Stimulated activated CD8-positive, alpha-beta memory T cell treated with anti-CD3 and anti-CD28 coated beads, Interleukin-4, amount 100 ng/mL, for 48 hours (primary cell): ENCODE results near the gene EPS8L2.

Source experiments
- DNase-seq: peaks from one replicate; pipeline ENCODE4 v3.0.0-alpha.2; 2020

Gene EPS8L2

DNA sequence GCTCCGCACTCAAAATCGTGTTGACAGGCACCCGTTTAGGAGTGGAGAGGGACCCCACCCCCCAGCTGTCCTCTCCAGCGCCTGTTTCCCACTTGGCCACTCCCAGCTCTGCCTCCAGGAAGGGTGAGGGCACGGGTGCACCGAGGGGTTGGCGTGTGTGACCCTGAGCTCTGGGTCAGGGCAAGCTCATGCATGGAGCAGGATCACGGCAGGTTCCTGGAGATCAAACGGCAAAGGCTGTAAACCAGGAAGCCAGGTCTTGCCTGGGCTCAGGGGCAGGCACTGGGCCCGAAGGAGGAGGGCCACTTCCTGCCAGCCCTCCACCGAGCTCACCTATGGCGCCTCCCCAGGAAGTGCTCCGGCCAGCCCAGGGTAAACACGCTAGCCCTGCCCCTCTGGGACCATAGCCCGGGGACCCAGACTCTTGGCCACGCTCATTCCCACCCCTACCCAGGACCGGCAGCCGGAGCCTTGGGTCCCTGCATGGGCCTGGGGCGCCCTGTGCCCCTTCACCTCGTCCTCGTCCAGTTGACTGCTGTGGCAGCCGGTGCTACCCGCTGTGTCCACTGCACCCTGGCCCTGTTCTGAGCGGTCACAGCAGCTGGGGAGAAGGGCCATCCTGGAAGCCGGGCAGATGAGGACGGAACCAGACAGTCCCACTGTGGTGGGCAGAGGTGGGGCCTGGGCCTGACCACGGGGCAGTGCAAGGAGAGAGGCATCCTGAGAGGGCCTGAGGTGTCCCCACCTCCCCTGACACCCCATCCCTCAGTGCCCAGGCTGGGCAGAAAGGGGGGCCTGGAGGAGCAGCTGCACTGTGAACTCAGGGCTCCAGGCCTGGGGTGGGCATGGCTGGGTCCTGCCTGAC is 1.0 kb upstream of the EPS8L2 start:
- DNase-seq: no peak

DNA sequence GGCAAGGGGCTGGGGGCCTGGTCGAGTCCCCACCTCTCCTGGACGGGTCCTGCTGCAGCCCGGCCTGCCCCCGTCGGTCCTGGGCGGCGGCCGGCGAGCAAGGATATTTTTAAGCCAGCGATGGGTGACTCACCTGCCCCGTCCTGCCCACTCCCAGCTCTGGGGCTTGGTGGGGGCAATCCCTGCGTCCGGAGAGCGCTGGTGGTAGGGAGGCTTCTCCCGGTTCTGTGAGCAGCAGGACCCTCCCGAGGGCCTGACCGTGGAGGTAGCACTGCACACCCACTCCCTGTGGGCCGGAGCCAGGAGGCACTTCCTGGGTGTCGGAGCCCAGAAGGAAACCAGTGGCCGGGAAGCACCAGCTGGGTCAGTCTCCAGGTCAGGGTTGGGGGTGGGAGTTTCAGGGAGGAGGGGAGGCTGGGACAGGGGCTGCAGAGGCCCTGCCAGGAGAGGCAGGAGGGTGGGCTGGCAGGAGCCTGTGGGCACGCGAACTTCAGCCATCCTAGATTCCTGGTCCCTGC is 467 bp downstream of the EPS8L2 start:
- no peak for DNase-seq

DNA sequence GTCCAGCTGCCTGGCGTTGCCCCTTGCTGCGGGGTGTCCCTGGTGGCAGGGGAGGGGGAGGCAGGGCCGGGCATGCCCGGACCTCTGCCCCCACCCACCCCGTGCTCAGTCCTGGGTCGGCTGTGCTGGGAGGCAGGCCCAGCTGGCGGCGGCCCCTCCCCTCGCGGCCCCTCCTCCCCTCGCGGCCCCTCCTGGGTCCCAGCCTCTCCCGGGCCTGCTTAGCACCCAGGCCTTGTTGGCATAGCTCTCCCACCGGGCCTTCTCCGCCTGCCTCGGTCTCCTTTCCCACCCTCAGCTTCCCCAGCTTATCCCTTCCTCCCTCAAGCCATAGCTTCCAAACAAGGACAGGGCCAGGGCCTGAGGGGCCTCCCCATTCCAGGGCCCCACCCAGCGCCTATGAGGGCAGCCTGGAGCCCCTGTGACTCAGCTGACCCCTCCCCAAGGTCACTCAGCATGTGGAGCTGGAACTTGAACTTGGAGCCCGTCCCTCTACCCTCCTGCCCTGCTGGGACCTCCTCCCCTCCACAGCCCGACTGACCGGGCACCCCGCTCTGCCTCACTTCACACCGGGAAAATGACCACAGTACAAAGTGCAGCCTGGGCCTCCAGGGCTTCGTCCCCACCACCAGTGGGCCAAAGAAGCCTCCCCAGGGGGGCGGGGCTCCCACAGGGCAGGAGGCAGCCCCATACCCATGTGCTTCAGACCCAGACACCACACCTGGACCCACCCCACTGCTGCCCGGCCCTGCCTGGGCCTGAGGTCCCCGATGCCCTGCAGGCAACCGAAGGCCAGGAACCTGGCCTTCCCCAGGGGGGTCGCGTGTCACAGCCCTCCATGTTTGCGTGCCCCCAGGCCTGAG is 1.2 kb downstream of the EPS8L2 start:
- no peak for DNase-seq

DNA sequence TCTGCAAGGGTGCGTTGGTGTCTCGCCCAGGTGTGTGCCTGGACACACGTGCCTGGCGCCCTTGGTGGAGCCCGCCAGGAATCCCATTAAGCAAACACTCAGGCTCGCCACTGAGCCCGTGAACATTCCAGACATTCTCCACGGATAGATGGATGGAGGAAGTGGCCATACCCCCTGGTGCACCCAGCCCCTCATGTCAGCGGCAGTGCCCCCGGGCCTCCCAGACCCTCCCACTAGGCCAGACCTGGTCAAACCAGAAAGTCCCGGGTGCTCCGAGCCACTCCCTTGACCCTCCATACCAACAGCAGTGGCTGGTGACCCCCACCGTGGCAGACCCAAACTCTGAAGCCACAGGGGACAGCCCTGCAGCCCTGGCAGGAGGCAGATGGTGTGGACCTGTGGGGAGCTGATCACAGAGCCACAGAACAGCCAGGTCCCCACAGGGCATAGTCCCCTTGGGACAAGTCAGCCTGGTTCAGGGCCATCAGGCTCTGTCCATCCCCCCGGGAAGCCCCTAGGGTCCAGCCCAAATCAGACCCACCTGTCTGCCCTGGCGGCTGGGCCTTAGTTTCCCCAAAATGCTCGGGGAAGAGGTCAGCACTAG is 1.9 kb downstream of the EPS8L2 start:
- no peak for DNase-seq

DNA sequence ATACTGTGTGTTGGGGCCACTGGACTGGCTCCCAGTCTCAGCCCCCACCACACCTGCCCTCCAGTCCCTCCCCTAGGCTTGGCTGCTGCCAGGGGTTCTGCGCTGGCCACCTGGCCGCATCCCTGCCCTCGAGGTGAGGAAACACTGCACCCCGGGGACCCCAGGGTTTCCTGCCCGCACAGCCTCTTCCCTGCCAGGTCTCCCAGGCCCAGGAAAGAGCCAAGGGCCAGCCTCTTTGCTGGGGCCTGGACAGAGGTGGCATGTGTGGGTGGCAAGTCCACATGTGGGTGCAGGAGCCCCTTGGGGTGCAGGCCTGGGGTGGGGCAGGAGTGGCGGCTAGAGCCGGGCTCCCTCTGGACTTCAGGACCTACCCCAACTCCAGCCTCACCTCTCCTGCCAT is 2.5 kb downstream of the EPS8L2 start:
- no peak for DNase-seq

DNA sequence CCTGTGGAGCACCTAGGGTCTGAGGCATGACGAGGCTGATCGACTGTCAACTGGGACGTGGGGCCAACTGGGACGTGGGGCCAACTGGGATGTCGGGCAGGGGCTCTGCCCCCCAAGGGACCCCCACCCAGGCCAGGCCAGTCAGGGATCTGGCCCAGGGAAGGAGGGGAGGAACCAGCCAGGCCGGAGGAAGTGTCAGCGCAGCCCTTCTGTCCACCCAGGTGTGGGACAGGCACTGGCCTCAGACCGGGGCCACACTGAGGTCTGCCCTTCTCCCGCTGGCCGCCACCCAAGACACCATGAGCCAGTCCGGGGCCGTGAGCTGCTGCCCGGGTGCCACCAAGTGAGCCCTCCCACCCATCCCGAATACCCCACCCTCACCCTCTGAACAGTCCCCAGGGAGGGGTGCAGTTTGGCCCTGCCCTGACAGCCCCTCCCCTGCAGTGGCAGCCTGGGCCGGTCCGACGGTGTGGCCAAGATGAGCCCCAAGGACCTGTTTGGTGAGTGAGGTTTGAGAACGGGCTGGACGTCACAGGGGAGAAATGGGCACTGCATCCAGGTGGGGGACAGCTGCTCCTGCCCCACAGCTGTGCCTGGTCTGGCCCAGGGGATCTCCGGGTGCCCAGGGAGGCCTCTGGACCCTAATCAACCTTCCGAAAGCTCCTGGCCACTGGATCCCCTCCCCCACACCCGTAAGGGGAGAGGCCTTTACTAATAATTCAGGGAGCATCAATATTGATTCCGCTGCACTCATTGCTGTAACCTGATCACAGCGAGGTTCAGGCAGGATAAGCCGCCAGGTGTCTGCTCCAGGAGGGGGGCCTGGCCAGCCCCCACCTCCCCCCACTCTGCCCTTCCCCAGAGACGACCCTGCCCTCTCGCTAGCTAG is 3.3 kb downstream of the EPS8L2 start:
- no peak for DNase-seq

DNA sequence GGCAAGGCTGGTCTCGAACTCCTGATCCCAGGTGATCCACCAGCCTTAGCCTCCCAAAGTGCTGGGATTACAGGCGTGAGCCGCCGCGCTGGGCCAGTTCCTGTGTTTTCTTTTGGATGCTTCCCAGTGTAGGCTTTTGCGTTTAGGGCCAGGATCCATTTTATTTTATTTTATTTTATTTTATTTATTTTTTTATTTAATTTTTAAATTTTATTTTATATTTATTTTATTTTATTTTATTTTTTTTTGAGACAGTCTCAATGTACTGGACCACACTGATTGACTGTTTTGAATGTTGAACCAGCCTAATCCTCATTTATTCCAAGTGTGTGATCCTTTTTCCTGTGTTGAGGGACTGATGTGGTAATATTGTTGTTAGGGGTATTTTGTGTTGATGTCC is 8.4 kb downstream of the EPS8L2 start:
- DNase-seq: no peak

DNA sequence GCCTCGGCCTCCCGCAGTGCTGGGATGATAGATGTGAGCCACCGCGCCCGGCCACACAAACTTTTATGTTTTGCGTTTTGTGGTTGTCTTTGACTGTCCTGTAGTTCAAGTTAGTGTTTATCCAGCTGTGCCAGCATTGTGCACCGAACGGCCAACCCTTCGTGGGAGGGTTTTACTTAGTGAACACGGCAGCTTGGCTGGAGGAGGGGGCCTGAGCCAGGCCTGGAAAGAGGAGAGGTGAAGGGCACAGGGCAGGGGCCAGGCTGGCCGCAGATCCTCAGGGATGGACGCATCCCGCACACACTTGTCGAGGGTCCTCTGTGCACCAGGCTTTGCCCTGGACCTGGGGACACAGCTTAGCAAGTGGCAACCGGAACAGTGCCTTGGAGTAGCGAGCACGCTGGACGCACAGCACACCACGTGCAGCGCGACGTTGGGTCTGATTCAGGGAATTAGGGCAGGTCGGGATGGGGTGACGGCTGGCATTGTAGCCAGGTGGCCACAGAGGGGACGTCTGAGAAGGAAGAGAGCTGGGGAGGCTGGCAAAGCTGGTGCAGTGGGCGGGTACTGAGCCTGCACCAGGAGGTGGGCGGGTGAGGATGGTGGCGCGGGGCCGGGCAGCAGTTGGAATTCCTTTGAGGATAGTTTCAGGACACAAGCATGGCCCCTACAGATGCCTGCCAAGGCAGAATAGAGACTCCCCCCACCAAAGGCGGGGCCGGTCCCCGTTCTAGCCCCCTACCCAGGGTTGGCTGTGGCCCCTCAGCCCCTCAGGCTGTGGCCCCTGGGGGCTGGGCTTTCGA is 13.4 kb downstream of the EPS8L2 start:
- no peak for DNase-seq

DNA sequence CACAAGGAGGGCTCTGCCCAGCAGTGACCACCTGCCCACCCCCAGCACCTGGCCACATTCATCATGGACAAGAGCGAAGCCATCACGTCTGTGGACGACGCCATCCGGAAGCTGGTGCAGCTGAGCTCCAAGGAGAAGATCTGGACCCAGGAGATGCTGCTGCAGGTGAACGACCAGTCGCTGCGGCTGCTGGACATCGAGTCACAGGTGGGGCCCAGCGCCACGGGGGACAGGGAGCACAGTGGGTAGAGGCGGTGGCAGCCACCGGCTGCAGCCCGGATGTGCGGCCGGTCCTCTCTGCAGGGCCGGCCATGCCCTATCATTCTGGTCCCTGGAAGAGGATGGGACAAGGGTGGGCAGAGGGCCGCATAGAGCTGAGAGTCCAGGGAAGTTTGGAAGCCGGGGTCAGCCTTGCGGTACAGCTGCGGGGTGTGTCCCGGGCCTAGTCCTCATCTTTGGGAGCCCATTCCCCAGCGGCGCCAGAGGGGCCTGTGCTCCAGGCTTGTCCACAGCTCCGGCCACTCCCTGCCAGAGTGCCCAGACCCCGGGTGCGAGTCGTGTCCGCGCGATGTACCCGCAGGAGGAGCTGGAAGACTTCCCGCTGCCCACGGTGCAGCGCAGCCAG is 14.1 kb downstream of the EPS8L2 start:
- DNase-seq: no peak

DNA sequence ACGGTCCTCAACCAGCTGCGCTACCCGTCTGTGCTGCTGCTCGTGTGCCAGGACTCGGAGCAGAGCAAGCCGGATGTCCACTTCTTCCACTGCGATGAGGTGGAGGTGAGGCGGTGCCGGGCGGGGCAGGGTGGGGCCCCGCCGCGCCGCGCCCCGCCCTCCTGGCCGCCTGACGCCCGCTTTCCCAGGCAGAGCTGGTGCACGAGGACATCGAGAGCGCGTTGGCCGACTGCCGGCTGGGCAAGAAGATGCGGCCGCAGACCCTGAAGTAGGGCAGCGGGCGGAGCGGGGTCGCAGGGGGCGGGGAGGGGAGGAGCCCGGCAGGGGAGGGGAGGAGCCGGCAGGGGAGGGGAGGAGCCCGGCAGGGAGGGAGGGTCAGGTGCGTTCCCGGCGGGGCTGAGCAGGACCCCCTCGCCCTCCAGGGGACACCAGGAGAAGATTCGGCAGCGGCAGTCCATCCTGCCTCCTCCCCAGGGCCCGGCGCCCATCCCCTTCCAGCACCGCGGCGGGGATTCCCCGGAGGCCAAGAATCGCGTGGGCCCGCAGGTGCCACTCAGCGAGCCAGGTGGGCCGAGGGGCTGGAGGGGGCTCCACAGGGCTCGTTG is 14.7 kb downstream of the EPS8L2 start:
- peak; percentile 58 for DNase-seq

DNA sequence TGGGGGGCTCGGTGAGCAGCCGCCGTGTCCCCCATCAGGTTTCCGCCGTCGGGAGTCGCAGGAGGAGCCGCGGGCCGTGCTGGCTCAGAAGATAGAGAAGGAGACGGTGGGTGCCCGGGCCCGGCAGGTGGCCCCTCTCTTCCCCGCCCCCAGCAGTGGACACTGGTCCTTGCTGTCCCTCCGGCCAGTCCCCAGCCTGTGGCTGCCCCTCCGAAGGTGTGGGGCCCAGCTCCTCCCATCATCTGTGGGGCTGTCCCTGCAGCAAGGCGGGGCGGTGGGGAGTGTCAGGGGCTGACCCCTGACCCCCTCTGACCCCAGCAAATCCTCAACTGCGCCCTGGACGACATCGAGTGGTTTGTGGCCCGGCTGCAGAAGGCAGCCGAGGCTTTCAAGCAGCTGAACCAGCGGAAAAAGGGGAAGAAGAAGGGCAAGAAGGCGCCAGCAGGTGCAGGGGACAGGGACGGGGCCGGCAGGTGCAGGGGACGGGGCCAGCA is 15.3 kb downstream of the EPS8L2 start:
- DNase-seq: no peak

DNA sequence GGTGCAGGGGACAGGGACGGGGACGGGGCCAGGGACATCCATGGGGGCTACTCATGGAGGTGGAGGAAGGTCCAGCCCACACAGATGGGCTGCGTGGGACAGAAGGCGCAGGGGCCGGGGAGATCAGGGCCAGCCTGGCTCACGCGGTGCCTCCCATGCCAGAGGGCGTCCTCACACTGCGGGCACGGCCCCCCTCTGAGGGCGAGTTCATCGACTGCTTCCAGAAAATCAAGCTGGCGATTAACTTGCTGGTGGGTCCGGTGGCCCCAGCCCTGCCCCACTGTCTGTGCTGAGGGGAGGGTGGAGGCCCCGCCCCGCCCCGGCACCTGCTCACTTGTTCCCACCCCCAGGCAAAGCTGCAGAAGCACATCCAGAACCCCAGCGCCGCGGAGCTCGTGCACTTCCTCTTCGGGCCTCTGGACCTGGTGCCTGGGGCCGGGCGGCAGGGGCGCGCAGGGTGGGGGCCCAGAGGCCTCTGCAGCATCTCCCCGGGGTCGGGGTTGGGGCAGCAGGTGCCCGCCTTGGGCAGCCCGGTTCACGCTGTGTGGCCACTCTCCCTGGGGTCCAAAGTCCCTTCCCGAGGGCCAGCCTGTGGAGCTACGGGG is 15.8 kb downstream of the EPS8L2 start:
- DNase-seq: peak; percentile 60

DNA sequence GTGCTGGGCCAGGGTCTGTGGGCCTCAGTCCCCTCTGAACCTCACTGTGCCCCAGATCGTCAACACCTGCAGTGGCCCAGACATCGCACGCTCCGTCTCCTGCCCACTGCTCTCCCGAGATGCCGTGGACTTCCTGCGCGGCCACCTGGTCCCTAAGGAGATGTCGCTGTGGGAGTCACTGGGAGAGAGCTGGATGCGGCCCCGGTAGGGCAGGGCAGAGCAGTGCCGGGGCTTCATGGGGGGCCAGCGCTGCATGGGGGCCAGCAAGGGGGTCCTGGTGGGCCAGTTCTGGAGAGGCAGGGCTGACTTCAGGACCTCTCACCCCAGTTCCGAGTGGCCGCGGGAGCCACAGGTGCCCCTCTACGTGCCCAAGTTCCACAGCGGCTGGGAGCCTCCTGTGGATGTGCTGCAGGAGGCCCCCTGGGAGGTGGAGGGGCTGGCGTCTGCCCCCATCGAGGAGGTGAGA is 16.3 kb downstream of the EPS8L2 start:
- no peak for DNase-seq

DNA sequence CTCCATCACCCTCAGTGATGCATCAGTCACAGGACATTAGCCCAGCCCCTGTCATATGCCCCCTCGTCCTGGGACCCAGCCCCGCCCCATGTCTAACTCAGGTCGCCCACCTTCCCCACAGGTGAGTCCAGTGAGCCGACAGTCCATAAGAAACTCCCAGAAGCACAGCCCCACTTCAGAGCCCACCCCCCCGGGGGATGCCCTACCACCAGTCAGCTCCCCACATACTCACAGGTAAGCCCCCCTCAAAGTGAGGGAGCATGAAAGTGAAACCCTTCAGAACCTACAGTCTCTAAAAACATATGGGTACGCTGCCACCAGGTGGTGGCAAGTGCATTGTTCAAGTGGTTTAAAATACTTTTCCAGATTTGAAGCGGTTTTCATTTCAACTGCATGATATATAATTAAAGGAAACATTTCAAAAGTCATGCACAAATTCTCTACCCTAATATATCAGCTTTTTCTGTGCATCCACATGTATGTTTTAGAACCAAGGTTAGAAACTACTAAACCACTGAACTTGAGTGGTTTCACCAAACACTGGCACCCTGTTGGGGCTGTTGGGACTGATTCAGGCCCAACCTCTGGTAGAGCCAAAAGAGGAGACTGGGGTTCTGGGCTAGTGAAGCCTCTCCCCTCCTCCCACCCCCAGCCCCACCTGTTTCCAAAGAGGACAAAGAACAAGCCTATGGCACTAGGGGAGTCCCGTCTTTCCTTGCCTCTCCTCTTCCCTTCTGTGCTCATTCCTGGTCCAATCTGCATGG is 17.3 kb downstream of the EPS8L2 start:
- DNase-seq: peak; percentile 59

DNA sequence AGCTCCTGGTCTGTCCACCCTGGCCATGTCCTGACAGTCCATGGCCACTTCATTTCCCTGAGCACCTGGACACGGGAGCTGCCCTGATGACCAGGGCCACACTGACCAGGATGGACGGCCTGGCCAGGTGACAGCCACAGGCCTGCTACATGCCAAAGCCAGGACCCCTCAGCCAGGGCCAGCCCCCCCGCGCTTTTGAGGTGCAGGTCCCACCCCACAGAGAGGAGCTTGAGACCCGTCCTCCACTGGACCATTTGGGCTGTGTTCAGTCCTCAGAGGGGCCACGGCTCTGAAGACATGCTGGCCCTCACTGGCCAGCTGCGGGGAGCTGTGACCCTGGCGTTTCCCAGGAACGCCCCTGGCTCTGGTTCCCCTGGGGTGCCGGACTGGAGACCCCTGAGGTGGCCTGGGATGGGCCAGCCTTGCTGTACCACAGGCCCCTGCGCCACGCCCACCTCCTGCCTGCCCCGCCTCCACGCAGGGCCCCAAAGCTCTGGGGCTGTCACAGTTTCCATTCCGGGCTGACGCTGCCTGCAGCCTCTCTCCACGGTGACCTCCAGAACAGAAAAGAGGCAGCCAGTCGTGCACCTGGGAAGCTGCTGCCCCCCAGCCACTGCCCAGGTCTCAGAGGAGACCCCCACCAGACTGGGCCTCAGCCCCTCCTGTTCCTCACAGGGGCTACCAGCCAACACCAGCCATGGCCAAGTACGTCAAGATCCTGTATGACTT is 18.2 kb downstream of the EPS8L2 start:
- DNase-seq: no peak

DNA sequence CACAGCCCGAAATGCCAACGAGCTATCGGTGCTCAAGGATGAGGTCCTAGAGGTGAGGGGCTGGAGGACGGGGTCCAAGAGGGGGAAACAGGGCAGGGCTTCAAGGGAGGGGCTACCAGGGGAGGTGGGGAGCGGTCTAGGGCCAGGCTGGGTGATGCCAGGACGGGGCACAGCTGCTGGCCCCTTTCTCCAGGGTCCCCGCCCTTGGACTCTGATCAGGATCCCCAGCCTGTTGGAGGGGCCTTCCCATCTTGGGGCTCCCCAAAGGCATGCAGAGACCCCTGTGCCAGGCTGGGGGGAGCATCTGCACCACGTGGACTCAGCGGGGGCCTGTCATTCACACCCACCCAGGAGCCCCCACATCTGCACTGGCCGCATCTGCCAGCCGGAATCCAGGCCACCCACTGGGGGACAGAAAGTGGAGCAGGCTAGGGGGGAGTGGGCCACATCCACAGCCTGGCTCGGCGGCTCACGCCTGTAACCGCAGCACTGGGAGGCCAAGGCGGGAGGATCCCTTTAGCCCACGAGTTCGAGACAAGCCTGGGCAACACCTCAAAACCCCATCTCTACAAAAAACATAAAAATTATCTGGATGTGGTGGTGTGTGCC is 18.9 kb downstream of the EPS8L2 start:
- no peak for DNase-seq

DNA sequence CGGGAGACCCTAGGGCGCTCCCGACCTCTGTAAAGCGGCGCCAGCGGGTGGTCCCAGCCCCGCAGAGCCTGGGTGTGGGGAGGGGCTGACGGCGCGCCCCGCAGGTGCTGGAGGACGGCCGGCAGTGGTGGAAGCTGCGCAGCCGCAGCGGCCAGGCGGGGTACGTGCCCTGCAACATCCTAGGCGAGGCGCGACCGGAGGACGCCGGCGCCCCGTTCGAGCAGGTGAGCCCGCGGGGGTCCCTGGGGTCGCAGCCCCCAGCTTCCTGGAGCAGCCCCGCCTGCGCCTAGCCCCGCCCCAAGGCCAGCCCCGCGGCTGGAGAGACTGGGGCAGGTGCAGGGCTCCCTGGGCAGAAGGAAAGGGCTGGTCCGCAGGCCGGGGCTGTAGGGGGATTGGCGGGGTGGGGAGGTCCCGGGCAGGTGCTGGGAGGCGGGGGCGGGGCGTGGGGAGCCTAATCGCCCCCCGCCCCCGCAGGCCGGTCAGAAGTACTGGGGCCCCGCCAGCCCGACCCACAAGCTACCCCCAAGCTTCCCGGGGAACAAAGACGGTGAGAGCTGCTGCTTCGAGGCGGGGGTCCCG is 19.7 kb downstream of the EPS8L2 start:
- no peak for DNase-seq
